ENCODE data around the gene TRPV4. TPM values are rescaled to one million over a fixed set of nuclear protein-coding genes. Genes with fewer than 3 reads are reported as not detected.

Gene TRPV4
- total RNA-seq, 4 donors from 2014 or later: 2.8 to 7.5 (median 4.8) TPM

GRCh38 chr12:109813810-109814416, 19.3 kb downstream of the TRPV4 start:
- intact Hi-C loops (cut with DNase I): no loop called here
- H3K27ac ChIP-seq: no peak overlapping the region
- no peak for DNase-seq
- H3K36me3 ChIP-seq: peaks cover 0 to 29% (median 0%) of the 10 kb centered on the region in 3 donors
- H3K4me1 ChIP-seq: peaks cover 4 to 14% (median 6%) of the 10 kb centered on the region in 3 donors
- 86 to 88% methylated on average over 6 of the region's 6 CpGs for WGBS, 2 donors
- H3K4me3 ChIP-seq: no peak overlapping the region
- H3K27me3 ChIP-seq: peaks cover 0 to 3% (median 0%) of the 10 kb centered on the region in 4 donors
- TF ChIP-seq CTCF (IDR thresholded peaks at IDR 0.05): no peak
- no peak for TF ChIP-seq POLR2A (IDR thresholded peaks at IDR 0.05)
- no peaks in the 10 kb centered on the region for H3K9me3 ChIP-seq

GRCh38 chr12:109811624-109811995, 21.6 kb downstream of the TRPV4 start:
- WGBS, 2 donors: 65 to 77% methylated on average over 5 of the region's 5 CpGs
- peaks cover 0 to 7% (median 6%) of the 10 kb centered on the region in 3 donors for H3K4me1 ChIP-seq

GRCh38 chr12:109810954-109811623, 22.1 kb downstream of the TRPV4 start:
- DNase-seq: no peak
- Histone ChIP-seq H3K27me3 (no peaks in the 10 kb centered on the region), H3K9me3 (no peaks in the 10 kb centered on the region), H3K4me1 (peaks cover 0 to 7% (median 6%) of the 10 kb centered on the region in 3 donors), H3K4me3 (no peak overlapping the region), H3K27ac (no peak overlapping the region), H3K36me3 (peaks cover 0 to 29% (median 0%) of the 10 kb centered on the region in 3 donors)
- no peak for TF ChIP-seq POLR2A (IDR thresholded peaks at IDR 0.05)
- WGBS, 2 donors: 78 to 84% methylated on average over 5 to 8 of the region's 10 CpGs
- intact Hi-C loops (cut with DNase I): no loop called here

More at GRCh38 chr12:109811624-109811995, 21.6 kb downstream of the TRPV4 start:
- intact Hi-C loops (cut with DNase I): no loop called here
- TF ChIP-seq POLR2A (IDR thresholded peaks at IDR 0.05): no peak
- TF ChIP-seq CTCF (IDR thresholded peaks at IDR 0.05): no peak
- Histone ChIP-seq H3K36me3 (peaks cover 0 to 29% (median 0%) of the 10 kb centered on the region in 3 donors), H3K4me3 (no peak overlapping the region), H3K27me3 (no peaks in the 10 kb centered on the region), H3K9me3 (no peaks in the 10 kb centered on the region), H3K27ac (no peak overlapping the region)
- no peak for DNase-seq

- WGBS, 2 donors: 74 to 95% methylated on average over 4 of the region's 4 CpGs
- Histone ChIP-seq H3K36me3 (peaks cover 0 to 28% (median 0%) of the 10 kb centered on the region in 3 donors), H3K27ac (no peak overlapping the region), H3K4me3 (no peak overlapping the region), H3K9me3 (no peaks in the 10 kb centered on the region), H3K27me3 (no peaks in the 10 kb centered on the region), H3K4me1 (no peaks in the 10 kb centered on the region)
- TF ChIP-seq CTCF (IDR thresholded peaks at IDR 0.05) (no peak), POLR2A (IDR thresholded peaks at IDR 0.05) (no peak)
- no peak for DNase-seq
- intact Hi-C loops (cut with DNase I): loop anchor here (5.0 kb wide), 1 partner anchor 38 kb away; no protein-coding TSS in a partner anchor
Observed at GRCh38 chr12:109808876-109809646, 24.1 kb downstream of the TRPV4 start.

- H3K4me3 ChIP-seq: no peak overlapping the region
- H3K9me3 ChIP-seq: no peaks in the 10 kb centered on the region
- TF ChIP-seq POLR2A (IDR thresholded peaks at IDR 0.05) (no peak), CTCF (IDR thresholded peaks at IDR 0.05) (no peak)
- intact Hi-C loops (cut with DNase I): loop anchor here (5.0 kb wide), 1 partner anchor 39 kb away; no protein-coding TSS in a partner anchor
- H3K4me1 ChIP-seq: no peaks in the 10 kb centered on the region
- H3K36me3 ChIP-seq: peaks cover 0 to 24% (median 0%) of the 10 kb centered on the region in 3 donors
- H3K27me3 ChIP-seq: no peaks in the 10 kb centered on the region
- no peak overlapping the region for H3K27ac ChIP-seq
- WGBS, 2 donors: 88 to 91% methylated on average over 9 of the region's 12 CpGs
- DNase-seq: no peak
Observed at GRCh38 chr12:109807954-109808643, 25.1 kb downstream of the TRPV4 start.

All from esophagus squamous epithelium (tissue), 5 donors.